Measurements from ENCODE around the gene SERAC1.

DNA sequence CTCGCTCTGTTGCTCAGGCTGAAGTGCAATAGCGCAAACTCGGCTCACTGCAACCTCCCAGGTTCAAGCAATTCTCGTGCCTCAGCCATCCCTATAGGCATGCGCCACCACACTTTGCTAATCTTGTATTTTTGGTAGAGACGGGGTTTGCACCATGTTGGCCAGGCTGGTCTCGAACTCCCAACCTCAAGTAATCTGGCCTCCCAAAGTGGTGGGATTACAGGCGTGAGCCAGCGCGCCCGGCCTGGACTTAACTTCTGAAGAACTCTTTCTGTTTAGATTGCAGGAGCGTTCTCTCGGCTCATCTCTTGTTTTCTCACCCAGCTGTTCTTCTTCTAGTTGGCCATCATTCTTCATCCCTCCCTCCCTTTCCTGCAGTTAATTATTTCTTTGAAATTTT is 30.4 kb upstream of the SERAC1 start:
- TF ChIP-seq GATA2 (IDR thresholded peaks at IDR 0.05; ENCODE audit: low read depth, low read length), result no peak
- TF ChIP-seq GATA3 (IDR thresholded peaks at IDR 0.05; ENCODE audit: low read depth, low read length), result no peak

Measured in SH-SY5Y (cell line).